HL-60 (cell line): ENCODE data around the gene ELF2.

Experiments
- POLR2AphosphoS5 ChIP-seq: IDR thresholded peaks from 2 replicates; pipeline ENCODE4 v1.6.1; 2012; ENCODE audit warnings: low read depth
- TF ChIP-seq, protein P1 (sequence below): IDR thresholded peaks from one replicate; pipeline ENCODE4 v1.5.1; 2011; ENCODE audit warnings: low read length, control low read depth, inconsistent platforms; ENCODE audit not compliant: insufficient read depth
- TF ChIP-seq, protein P2 (sequence below): IDR thresholded peaks from 2 replicates; pipeline ENCODE4 v1.6.1; 2012; ENCODE audit warnings: low read depth; ENCODE audit not compliant: insufficient replicate concordance

DNA sequence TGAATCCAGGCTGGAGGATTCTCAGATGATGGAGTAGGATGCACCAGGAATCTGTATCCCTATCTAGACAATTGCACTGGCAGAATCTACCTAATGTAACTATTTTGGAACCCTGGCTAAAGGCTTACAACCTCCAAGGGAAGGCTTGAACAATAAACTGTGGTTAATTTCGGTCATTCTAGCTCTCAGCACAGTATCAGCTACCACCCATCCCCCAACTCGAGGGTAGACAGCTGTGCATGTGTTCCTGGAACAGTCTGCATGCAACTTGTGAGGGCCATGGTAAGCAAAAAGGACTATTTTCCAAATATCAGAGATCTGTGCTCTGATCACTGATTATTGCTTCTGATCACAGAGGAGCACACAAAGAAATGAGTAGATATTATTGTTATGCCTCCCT is 34.0 kb downstream of the ELF2 start:
- TF ChIP-seq, protein P1, sequence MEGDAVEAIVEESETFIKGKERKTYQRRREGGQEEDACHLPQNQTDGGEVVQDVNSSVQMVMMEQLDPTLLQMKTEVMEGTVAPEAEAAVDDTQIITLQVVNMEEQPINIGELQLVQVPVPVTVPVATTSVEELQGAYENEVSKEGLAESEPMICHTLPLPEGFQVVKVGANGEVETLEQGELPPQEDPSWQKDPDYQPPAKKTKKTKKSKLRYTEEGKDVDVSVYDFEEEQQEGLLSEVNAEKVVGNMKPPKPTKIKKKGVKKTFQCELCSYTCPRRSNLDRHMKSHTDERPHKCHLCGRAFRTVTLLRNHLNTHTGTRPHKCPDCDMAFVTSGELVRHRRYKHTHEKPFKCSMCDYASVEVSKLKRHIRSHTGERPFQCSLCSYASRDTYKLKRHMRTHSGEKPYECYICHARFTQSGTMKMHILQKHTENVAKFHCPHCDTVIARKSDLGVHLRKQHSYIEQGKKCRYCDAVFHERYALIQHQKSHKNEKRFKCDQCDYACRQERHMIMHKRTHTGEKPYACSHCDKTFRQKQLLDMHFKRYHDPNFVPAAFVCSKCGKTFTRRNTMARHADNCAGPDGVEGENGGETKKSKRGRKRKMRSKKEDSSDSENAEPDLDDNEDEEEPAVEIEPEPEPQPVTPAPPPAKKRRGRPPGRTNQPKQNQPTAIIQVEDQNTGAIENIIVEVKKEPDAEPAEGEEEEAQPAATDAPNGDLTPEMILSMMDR, result no peak
- no peak for TF ChIP-seq POLR2AphosphoS5
- TF ChIP-seq, protein P2, sequence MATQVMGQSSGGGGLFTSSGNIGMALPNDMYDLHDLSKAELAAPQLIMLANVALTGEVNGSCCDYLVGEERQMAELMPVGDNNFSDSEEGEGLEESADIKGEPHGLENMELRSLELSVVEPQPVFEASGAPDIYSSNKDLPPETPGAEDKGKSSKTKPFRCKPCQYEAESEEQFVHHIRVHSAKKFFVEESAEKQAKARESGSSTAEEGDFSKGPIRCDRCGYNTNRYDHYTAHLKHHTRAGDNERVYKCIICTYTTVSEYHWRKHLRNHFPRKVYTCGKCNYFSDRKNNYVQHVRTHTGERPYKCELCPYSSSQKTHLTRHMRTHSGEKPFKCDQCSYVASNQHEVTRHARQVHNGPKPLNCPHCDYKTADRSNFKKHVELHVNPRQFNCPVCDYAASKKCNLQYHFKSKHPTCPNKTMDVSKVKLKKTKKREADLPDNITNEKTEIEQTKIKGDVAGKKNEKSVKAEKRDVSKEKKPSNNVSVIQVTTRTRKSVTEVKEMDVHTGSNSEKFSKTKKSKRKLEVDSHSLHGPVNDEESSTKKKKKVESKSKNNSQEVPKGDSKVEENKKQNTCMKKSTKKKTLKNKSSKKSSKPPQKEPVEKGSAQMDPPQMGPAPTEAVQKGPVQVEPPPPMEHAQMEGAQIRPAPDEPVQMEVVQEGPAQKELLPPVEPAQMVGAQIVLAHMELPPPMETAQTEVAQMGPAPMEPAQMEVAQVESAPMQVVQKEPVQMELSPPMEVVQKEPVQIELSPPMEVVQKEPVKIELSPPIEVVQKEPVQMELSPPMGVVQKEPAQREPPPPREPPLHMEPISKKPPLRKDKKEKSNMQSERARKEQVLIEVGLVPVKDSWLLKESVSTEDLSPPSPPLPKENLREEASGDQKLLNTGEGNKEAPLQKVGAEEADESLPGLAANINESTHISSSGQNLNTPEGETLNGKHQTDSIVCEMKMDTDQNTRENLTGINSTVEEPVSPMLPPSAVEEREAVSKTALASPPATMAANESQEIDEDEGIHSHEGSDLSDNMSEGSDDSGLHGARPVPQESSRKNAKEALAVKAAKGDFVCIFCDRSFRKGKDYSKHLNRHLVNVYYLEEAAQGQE, result no peak
